TTC549 (cell line): ENCODE data around the gene FTCDNL1.

Source experiments
- FAIRE-seq: peaks from 2 replicates; lab custom pipeline; 2012; peaks lifted over from hg19 to GRCh38; lab: Jason Lieb, UNC

The FTCDNL1 gene

GRCh38 chr2:199739413-199740110 lies 111.4 kb downstream of the FTCDNL1 start:
- peak; percentile 19 for FAIRE-seq

DNA sequence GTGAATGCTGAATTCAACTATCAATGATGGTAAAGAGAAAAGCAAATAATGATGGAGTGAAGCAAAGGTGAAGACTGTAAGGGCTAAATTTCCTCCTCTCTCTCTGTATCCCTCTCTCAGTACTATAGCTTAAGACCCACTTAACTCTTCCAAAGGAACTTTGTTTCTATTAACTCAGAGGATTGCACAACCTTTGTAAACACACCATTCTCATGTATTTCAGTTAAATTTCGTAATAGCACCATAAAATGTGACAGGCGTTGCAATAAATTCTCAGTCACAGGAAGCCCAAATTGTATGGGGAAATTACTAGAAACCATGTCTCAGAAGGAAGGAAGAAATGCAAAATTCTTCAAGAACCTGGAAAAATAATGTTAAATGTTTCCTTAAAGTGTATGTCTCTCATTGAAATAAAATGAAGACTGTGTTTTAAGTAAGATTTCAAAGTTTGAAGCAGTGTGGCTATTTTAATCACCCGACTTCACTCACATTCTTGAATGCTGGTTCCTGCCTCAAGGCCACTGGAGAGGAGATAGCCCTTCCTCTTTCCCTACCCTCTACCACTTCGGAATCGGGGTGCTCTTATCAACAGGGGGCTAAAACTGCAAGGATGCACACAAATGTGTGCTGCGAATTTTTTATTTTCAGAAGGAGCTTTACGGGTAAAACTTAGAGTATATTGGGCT lies 112.1 kb downstream of the FTCDNL1 start:
- FAIRE-seq: no peak

DNA sequence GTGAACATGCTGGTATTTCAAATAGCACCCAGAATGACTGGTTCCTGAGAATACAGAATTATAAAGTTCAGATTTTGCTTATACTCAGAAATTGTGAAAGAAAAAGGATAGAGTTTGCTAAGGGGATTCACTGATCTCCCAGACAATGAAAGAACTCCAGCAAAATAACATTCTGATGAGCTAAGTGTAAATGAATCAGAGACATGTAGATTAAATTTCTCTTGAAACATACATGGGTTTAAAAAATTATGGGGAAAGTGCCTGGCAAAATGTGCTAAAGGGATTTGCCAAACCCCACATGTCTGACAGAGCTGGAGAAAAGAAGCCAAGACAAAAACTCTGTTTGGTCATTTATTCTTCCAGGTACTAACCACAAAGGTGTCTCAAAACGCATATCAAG lies 116.3 kb downstream of the FTCDNL1 start:
- no peak for FAIRE-seq

- no peak for FAIRE-seq
Measured at GRCh38 chr2:199734011-199734410, 117.0 kb downstream of the FTCDNL1 start.

- FAIRE-seq: no peak
Measured at GRCh38 chr2:199727801-199728200, 123.2 kb downstream of the FTCDNL1 start.

DNA sequence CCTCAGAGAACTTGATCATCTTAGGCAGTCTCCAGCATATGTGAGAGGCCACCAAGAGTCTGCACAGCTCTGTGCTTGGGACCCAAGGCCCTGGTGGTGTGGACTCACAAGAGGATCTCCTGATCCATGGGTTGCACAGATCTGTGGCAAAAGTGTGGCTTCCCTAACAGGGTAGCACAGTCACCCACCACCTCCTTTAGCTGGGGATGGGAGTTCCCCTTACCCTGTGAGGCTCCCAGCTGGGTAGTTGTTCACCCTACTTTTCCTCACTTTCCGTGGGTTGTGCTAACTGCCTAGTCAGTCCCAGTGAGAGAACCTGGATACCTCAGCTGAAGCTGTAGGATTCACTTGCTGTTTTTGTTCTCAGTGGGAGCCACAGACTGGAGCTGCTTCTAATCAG lies 123.7 kb downstream of the FTCDNL1 start:
- FAIRE-seq: no peak

DNA sequence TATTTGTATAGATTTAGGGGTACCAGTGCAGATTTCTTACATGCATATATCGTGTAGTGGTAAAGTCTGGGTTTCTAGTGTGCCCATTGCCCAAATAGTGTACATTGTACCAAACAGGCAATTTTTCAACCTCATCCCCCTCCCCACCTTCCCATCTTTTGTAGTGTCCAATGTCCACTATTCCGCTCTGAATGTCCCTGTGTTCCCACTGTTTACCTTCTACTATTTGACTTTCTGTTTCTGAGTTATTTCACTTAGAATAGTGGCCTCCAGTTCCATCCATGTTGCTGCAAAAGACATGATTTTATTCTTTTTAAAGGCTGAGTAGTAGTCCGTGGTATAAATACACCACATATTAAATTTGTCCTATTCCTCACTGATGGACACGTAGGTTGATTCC lies 132.9 kb downstream of the FTCDNL1 start:
- no peak for FAIRE-seq

- no peak for FAIRE-seq
Measured at GRCh38 chr2:199717587-199717907, 133.4 kb downstream of the FTCDNL1 start.

DNA sequence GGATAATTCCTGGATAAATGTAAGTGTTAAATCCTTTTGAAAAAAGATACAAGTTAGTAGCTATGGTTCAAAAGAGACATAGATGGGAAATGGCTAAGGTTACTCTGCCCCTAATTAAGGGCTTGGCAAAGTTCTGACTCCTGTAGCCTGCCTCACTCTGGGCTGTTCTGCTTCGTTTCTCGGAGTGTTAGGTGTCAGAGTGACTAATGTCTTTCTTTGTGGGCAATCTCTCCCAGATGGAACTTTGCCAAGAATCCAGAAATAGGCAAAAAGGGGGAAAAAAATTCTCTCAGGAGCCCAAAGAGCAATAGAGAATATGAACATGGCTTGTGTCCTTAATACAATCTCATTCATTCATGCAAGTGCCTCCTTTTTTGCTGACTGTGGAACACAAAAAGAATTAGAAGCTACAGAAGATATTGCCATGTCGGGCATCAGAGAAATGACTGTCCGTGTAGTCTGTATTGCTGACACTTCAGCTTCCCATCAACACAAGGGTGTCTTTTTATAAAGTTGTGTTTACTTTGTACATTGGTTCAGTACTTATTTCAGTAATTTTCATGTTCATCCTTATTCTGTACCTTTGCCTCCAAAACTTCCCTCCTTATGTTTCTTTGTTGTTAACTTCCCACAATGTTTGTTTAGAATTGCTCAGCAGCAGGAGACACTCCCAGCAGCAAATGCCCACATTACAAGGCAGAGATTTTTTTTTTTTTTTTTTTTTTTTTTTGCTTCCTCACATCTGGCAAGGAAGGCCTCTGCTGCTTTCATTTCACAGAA lies 134.0 kb downstream of the FTCDNL1 start:
- FAIRE-seq: no peak

- no peak for FAIRE-seq
Measured at GRCh38 chr2:199713746-199714145, 137.2 kb downstream of the FTCDNL1 start.

DNA sequence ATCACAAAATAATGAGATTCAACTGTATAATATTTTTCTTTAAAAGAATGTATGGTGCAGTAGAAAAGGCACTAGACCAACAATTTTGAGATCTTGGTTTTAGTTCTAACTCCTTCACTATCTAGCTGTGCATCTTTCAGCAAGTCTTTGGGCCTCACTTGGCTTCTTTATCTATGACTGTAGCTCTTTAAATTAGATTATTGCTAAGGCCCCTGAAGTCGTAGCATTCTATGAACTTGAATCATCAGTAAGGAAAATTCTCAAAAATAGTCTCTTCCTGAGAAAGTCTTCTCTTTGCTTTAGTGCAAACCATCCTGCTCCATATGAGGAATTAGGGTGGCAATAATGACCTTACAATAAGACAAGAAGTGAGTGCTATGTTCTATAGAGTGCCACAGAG lies 140.4 kb downstream of the FTCDNL1 start:
- FAIRE-seq: no peak
